GM23338 (cell line): Measurements from ENCODE around the gene SH3RF2. TPM values are rescaled to one million over a fixed set of nuclear protein-coding genes. Genes with fewer than 3 reads are reported as not detected.

ENCODE experiments used
- ATAC-seq: fragments of 200-7000 bp; cut with Tn5 transposase; 3 replicates; pipeline ENCODE4 v1.9.1; 2020
- DNase-seq: peaks from one replicate; pipeline ENCODE4 v3.0.0-alpha.2; 2015; ENCODE audit warnings: low spot score
- H2AFZ ChIP-seq: fragments of 200-600 bp; sonication (generic); 2 replicates; pipeline ENCODE4 v1.8.0; 2016; ENCODE audit warnings: antibody characterized with exemption, mild to moderate bottlenecking, moderate library complexity
- H3F3A ChIP-seq: fragments of 200-600 bp; sonication (generic); replicated peaks from 2 replicates; pipeline ENCODE4 v1.8.0; 2017; ENCODE audit warnings: antibody characterized with exemption, mixed run types, low read depth
- H3K27ac ChIP-seq: fragments of 200-600 bp; sonication (generic); 2 replicates; pipeline ENCODE4 v1.6.1; 2016; ENCODE audit warnings: low read depth
- H3K27me3 ChIP-seq: fragments of 200-600 bp; sonication (generic); 2 replicates; pipeline ENCODE4 v1.8.0; 2016; ENCODE audit warnings: mild to moderate bottlenecking, mixed run types, moderate library complexity; ENCODE audit not compliant: insufficient read depth
- H3K36me3 ChIP-seq: fragments of 200-600 bp; sonication (generic); 2 replicates; pipeline ENCODE4 v1.8.0; 2016; ENCODE audit warnings: mild to moderate bottlenecking; ENCODE audit not compliant: insufficient read depth
- H3K4me1 ChIP-seq: fragments of 200-600 bp; sonication (generic); 2 replicates; pipeline ENCODE4 v1.8.0; 2016; ENCODE audit warnings: mild to moderate bottlenecking, moderate library complexity; ENCODE audit not compliant: insufficient read depth
- H3K4me2 ChIP-seq: fragments of 200-600 bp; sonication (generic); 2 replicates; pipeline ENCODE4 v1.7.1; 2017; ENCODE audit warnings: mixed run types
- H3K4me3 ChIP-seq: fragments of 200-600 bp; sonication (generic); 2 replicates; pipeline ENCODE4 v1.6.1; 2016; ENCODE audit warnings: mixed run types
- H3K79me2 ChIP-seq: fragments of 200-600 bp; sonication (generic); replicated peaks from 2 replicates; pipeline ENCODE4 v1.8.0; 2017; ENCODE audit warnings: mild to moderate bottlenecking; ENCODE audit not compliant: insufficient read depth
- H3K9me2 ChIP-seq: fragments of 200-600 bp; sonication (generic); 2 replicates; pipeline ENCODE4 v1.8.0; 2017; ENCODE audit not compliant: insufficient read depth
- H4K20me1 ChIP-seq: fragments of 200-600 bp; sonication (generic); replicated peaks from 2 replicates; pipeline ENCODE4 v1.8.0; 2017; ENCODE audit warnings: mild to moderate bottlenecking; ENCODE audit not compliant: insufficient read depth
- H3K27ac Mint-ChIP-seq: 2 replicates; pipeline ENCODE4 v1.8.0; 2020; ENCODE audit warnings: inconsistent platforms, mild to moderate bottlenecking, moderate library complexity, mixed read lengths
- H3K27me3 Mint-ChIP-seq: 3 replicates; pipeline ENCODE4 v1.8.0; 2022; ENCODE audit warnings: low read depth, mild to moderate bottlenecking, moderate library complexity, mixed read lengths, inconsistent platforms; ENCODE audit not compliant: insufficient read depth, poor library complexity
- H3K36me3 Mint-ChIP-seq: 3 replicates; pipeline ENCODE4 v1.8.0; 2021; ENCODE audit warnings: low read depth, mild to moderate bottlenecking, inconsistent platforms, moderate library complexity, mixed read lengths
- H3K4me1 Mint-ChIP-seq: 3 replicates; pipeline ENCODE4 v1.8.0; 2020; ENCODE audit warnings: mild to moderate bottlenecking, inconsistent platforms, mixed read lengths
- H3K4me3 Mint-ChIP-seq: 3 replicates; pipeline ENCODE4 v1.8.0; 2021; ENCODE audit warnings: moderate library complexity, mild to moderate bottlenecking, inconsistent platforms, mixed read lengths
- H3K9me3 Mint-ChIP-seq: 3 replicates; pipeline ENCODE4 v1.8.0; 2020; ENCODE audit warnings: moderate library complexity, mild to moderate bottlenecking, inconsistent platforms, mixed read lengths
- CREB1 ChIP-seq: fragments of 250-450 bp; sonication (Bioruptor Pico); IDR thresholded peaks from 2 replicates; pipeline ENCODE4 v1.5.0; 2020; ENCODE audit warnings: low read depth, mild to moderate bottlenecking, moderate library complexity
- CTCF ChIP-seq, 2 experiments: fragments of 200-600 bp in 1 of 2; sonication (generic) in 1 of 2; conservative IDR thresholded peaks; 2 replicates each; pipeline versions ENCODE4 v1.5.1 to v1.6.1; 2016 to 2017; ENCODE audit warnings: antibody characterized with exemption in 2 of 2, low read depth in 2 of 2, mild to moderate bottlenecking in 2 of 2, moderate library complexity in 1 of 2
- ETS1 ChIP-seq: IDR thresholded peaks from 2 replicates; pipeline ENCODE4 v1.6.1; 2016; ENCODE audit warnings: antibody characterized with exemption
- EZH2 ChIP-seq: fragments of 200-600 bp; sonication (generic); IDR thresholded peaks from one replicate; pipeline ENCODE4 v1.8.0; 2017; ENCODE audit warnings: antibody characterized with exemption, mild to moderate bottlenecking, low read depth; ENCODE audit not compliant: unreplicated experiment
- EZH2phosphoT487 ChIP-seq: fragments of 200-600 bp; sonication (generic); IDR thresholded peaks from one replicate; pipeline ENCODE4 v1.8.1; 2018; ENCODE audit warnings: antibody characterized with exemption; ENCODE audit not compliant: unreplicated experiment
- JUNB ChIP-seq: IDR thresholded peaks from one replicate; pipeline ENCODE4 v1.6.1; 2016; ENCODE audit warnings: antibody characterized with exemption; ENCODE audit not compliant: unreplicated experiment
- NANOG ChIP-seq: IDR thresholded peaks from 2 replicates; pipeline ENCODE4 v1.6.1; 2016; ENCODE audit warnings: antibody characterized with exemption, borderline replicate concordance
- POLR2AphosphoS5 ChIP-seq: IDR thresholded peaks from 2 replicates; pipeline ENCODE4 v1.6.1; 2016; ENCODE audit warnings: antibody characterized with exemption, low read depth
- REST ChIP-seq: IDR thresholded peaks from one replicate; pipeline ENCODE4 v1.6.1; 2018; ENCODE audit warnings: antibody characterized with exemption; ENCODE audit not compliant: unreplicated experiment
- STAT1 ChIP-seq: IDR thresholded peaks from one replicate; pipeline ENCODE4 v1.6.1; 2016; ENCODE audit warnings: antibody characterized with exemption; ENCODE audit not compliant: unreplicated experiment
- ZNF114 ChIP-seq: fragments of 250-450 bp; sonication (Bioruptor Pico); IDR thresholded peaks from 2 replicates; pipeline ENCODE4 v1.5.0; 2020; ENCODE audit warnings: mild to moderate bottlenecking, moderate library complexity
- ZNF331 ChIP-seq: fragments of 250-450 bp; sonication (Bioruptor Pico); IDR thresholded peaks from 2 replicates; pipeline ENCODE4 v1.5.0; 2020; ENCODE audit warnings: low read depth, mild to moderate bottlenecking, moderate library complexity
- ZNF462 ChIP-seq: fragments of 250-450 bp; sonication (Bioruptor Pico); IDR thresholded peaks from 2 replicates; pipeline ENCODE4 v1.5.0; 2020; ENCODE audit warnings: mild to moderate bottlenecking, moderate library complexity
- polyA plus RNA-seq: library from polyadenylated mRNA; unstranded; fragments of >200 nt; fragmentation: Nextera tagmentation; extraction: Ambion mirVana; gene quantifications from 2 replicates; pipeline ENCODE4 v1.2.1, GENCODE V29; 2016
- total RNA-seq: library from RNA; depleted of rRNA; stranded (reverse); fragments of >200 nt; shearing (Covaris generic); gene quantifications from 2 replicates; pipeline ENCODE4 v1.2.3, GENCODE V29; 2014

The SH3RF2 gene
- total and polyA plus RNA-seq, 2 experiments from 2014 or later = 1.7 to 2.4 TPM

- no peaks in the 10 kb centered on the region for H3K4me1 Mint-ChIP-seq
- H3K4me3 Mint-ChIP-seq = no peak overlapping the region
- DNase-seq (no peak), ATAC-seq (no peak)
- Histone ChIP-seq H3K27ac (no peak overlapping the region), H3F3A (0 out of 2 replicates have a peak, but pooled peaks cover 4% of the 10 kb centered on the region), H2AFZ (no peak overlapping the region), H3K4me3 (no peak overlapping the region), H3K27me3 (no peaks in the 10 kb centered on the region), H3K36me3 (no peaks in the 10 kb centered on the region), H3K9me2 (0 out of 2 replicates have a peak, but pooled peaks cover 4% of the 10 kb centered on the region), H3K4me1 (no peaks in the 10 kb centered on the region), H4K20me1 (no peaks in the 10 kb centered on the region), H3K4me2 (no peak overlapping the region), H3K79me2 (no peaks in the 10 kb centered on the region)
- H3K36me3 Mint-ChIP-seq = no peaks in the 10 kb centered on the region
- H3K27ac Mint-ChIP-seq = no peak overlapping the region
- no peak for TF ChIP-seq CREB1 (CRISPR knock-in tag)
- no peak for TF ChIP-seq ZNF114 (CRISPR knock-in tag)
- no peak for TF ChIP-seq EZH2
- TF ChIP-seq EZH2phosphoT487 = no peak
- no peak for TF ChIP-seq REST
- TF ChIP-seq ETS1 = no peak
- TF ChIP-seq ZNF462 = no peak
- TF ChIP-seq JUNB = no peak
- no peak for TF ChIP-seq STAT1
- TF ChIP-seq POLR2AphosphoS5 = no peak
- no peak for TF ChIP-seq ZNF331 (CRISPR knock-in tag)
- no peak for TF ChIP-seq NANOG
- TF ChIP-seq CTCF (conservative IDR thresholded peaks at IDR 0.05; ENCODE audit: low read depth in 2 of 2) = no peak
- peaks cover 4% of the 10 kb centered on the region; the same call in 1 of the 3 replicates for H3K9me3 Mint-ChIP-seq
- no peaks in the 10 kb centered on the region for H3K27me3 Mint-ChIP-seq
Observed at GRCh38 chr5:146005723-146006122, 69.3 kb downstream of the SH3RF2 start.
